ENCODE measurements around the gene SLAMF8. TPM values are rescaled to one million over a fixed set of nuclear protein-coding genes. Genes with fewer than 3 reads are reported as not detected.
A peak's percentile ranks its signal among the peaks of the same experiment; 100 is the strongest.

Gene SLAMF8
- total RNA-seq, 1 donor from 2014 or later: not detected

- Mint-ChIP-seq H3K27ac (ENCODE audit: unreplicated experiment) (no peak overlapping the region), H3K4me3 (no peak overlapping the region), H3K4me1 (no peaks in the 10 kb centered on the region), H3K9me3 (no peaks in the 10 kb centered on the region), H3K27me3 (ENCODE audit: low read depth) (peaks cover 42% of the 10 kb centered on the region), H3K36me3 (ENCODE audit: low read depth) (no peaks in the 10 kb centered on the region)
- TF ChIP-seq CTCF (conservative IDR thresholded peaks at IDR 0.05): no peak
- no peak for DNase-seq (ENCODE audit: low read depth, low spot score)
Measured at GRCh38 chr1:159791461-159791860, 35.2 kb upstream of the SLAMF8 start.

- no peak overlapping the region for H3K27ac Mint-ChIP-seq (ENCODE audit: unreplicated experiment)
- no peaks in the 10 kb centered on the region for H3K4me1 Mint-ChIP-seq
- no peaks in the 10 kb centered on the region for H3K36me3 Mint-ChIP-seq (ENCODE audit: low read depth)
- H3K4me3 Mint-ChIP-seq: no peak overlapping the region
- H3K27me3 Mint-ChIP-seq (ENCODE audit: low read depth): peaks cover 59% of the 10 kb centered on the region
- no peak for TF ChIP-seq CTCF (conservative IDR thresholded peaks at IDR 0.05)
- no peaks in the 10 kb centered on the region for H3K9me3 Mint-ChIP-seq
- no peak for DNase-seq (ENCODE audit: low read depth, low spot score)
Measured at GRCh38 chr1:159795534-159795933, 31.1 kb upstream of the SLAMF8 start.

GRCh38 chr1:159798893-159799292 lies 27.8 kb upstream of the SLAMF8 start:
- H3K4me3 Mint-ChIP-seq: no peak overlapping the region
- H3K27ac Mint-ChIP-seq (ENCODE audit: unreplicated experiment): no peak overlapping the region
- H3K4me1 Mint-ChIP-seq: no peaks in the 10 kb centered on the region
- DNase-seq (ENCODE audit: low read depth, low spot score): peak; percentile 48
- H3K27me3 Mint-ChIP-seq (ENCODE audit: low read depth): peaks cover 59% of the 10 kb centered on the region
- TF ChIP-seq CTCF (conservative IDR thresholded peaks at IDR 0.05): peak; percentile 77
- H3K9me3 Mint-ChIP-seq: no peaks in the 10 kb centered on the region
- H3K36me3 Mint-ChIP-seq (ENCODE audit: low read depth): no peaks in the 10 kb centered on the region

GRCh38 chr1:159799446-159799985 lies 27.2 kb upstream of the SLAMF8 start:
- Mint-ChIP-seq H3K27ac (ENCODE audit: unreplicated experiment) (no peak overlapping the region), H3K27me3 (ENCODE audit: low read depth) (peaks cover 64% of the 10 kb centered on the region), H3K4me3 (no peak overlapping the region), H3K9me3 (no peaks in the 10 kb centered on the region), H3K36me3 (ENCODE audit: low read depth) (no peaks in the 10 kb centered on the region), H3K4me1 (no peaks in the 10 kb centered on the region)
- TF ChIP-seq CTCF (conservative IDR thresholded peaks at IDR 0.05): no peak
- DNase-seq (ENCODE audit: low read depth, low spot score): no peak

GRCh38 chr1:159800177-159800930 lies 26.3 kb upstream of the SLAMF8 start:
- Mint-ChIP-seq H3K4me3 (no peak overlapping the region), H3K27me3 (ENCODE audit: low read depth) (peaks cover 69% of the 10 kb centered on the region), H3K36me3 (ENCODE audit: low read depth) (no peaks in the 10 kb centered on the region), H3K4me1 (no peaks in the 10 kb centered on the region), H3K27ac (ENCODE audit: unreplicated experiment) (no peak overlapping the region), H3K9me3 (no peaks in the 10 kb centered on the region)
- DNase-seq (ENCODE audit: low read depth, low spot score): no peak
- TF ChIP-seq CTCF (conservative IDR thresholded peaks at IDR 0.05): no peak

Measured in neural crest cell (in vitro differentiated cells).